HEK293 (cell line): ENCODE results near the gene GLTP.

Source experiments
- CTCF ChIA-PET: fragments of 350-600 bp; formaldehyde crosslinking; extraction: SDS; loops from one replicate; lab custom pipeline; 2021; ENCODE audit warnings: antibody characterized with exemption; lab: Yijun Ruan, JAX
- POLR2A ChIA-PET: fragments of 300-600 bp; formaldehyde crosslinking; extraction: SDS; loops from one replicate; lab custom pipeline; 2020; ENCODE audit warnings: antibody characterized with exemption, inconsistent platforms; lab: Yijun Ruan, JAX
- H3K27ac ChIP-seq: fragments of 200-500 bp; sonication (Bioruptor generic); 2 replicates; pipeline ENCODE4 v1.5.1; 2014; ENCODE audit warnings: low read depth, low read length, control low read depth, inconsistent platforms; ENCODE audit errors: extremely low read depth
- H3K36me3 ChIP-seq, 2 experiments: fragments of 200-500 bp in 1 of 2; sonication (Bioruptor generic) in 1 of 2; 1 replicate in 1 of 2; 2 replicates in 1 of 2; pipeline ENCODE4 v1.5.1; 2014 to 2017; ENCODE audit warnings: inconsistent platforms in 2 of 2, low read length in 2 of 2; ENCODE audit not compliant: control insufficient read depth in 2 of 2, insufficient read depth in 1 of 2
- H3K4me1 ChIP-seq: fragments of 200-500 bp; sonication (Bioruptor generic); 2 replicates; pipeline ENCODE4 v1.5.1; 2014; ENCODE audit warnings: mild to moderate bottlenecking, low read length, inconsistent platforms; ENCODE audit not compliant: control insufficient read depth, insufficient read depth
- H3K4me3 ChIP-seq: 2 replicates; pipeline ENCODE4 v1.5.1; 2011; ENCODE audit warnings: low read depth, mild to moderate bottlenecking, control low read depth, low read length, moderate library complexity
- H3K9me3 ChIP-seq: fragments of 200-500 bp; sonication (Bioruptor generic); 2 replicates; pipeline ENCODE4 v1.5.1; 2014; ENCODE audit warnings: low read depth, low read length, inconsistent platforms; ENCODE audit not compliant: control insufficient read depth, insufficient read depth
- OVOL3 ChIP-seq: fragments of 450-650 bp; formaldehyde crosslinking; IDR thresholded peaks from 2 replicates; pipeline ENCODE4 v1.5.1; 2016; ENCODE audit warnings: missing biosample characterization, missing genetic modification characterization
- PRDM1 ChIP-seq: fragments of 450-650 bp; formaldehyde crosslinking; IDR thresholded peaks from 2 replicates; pipeline ENCODE4; 2016; ENCODE audit warnings: missing biosample characterization, missing genetic modification characterization
- TCF7L2 ChIP-seq: IDR thresholded peaks from 2 replicates; pipeline ENCODE4 v1.6.1; 2011; ENCODE audit warnings: low read depth, mild to moderate bottlenecking, inconsistent platforms, low read length, moderate library complexity, borderline replicate concordance
- ZBTB17 ChIP-seq: fragments of 450-650 bp; formaldehyde crosslinking; IDR thresholded peaks from 2 replicates; pipeline ENCODE4 v1.5.1; 2016; ENCODE audit warnings: missing biosample characterization, missing genetic modification characterization
- ZNF121 ChIP-seq: fragments of 450-650 bp; formaldehyde crosslinking; IDR thresholded peaks from 2 replicates; pipeline ENCODE4 v1.5.1; 2016; ENCODE audit warnings: missing biosample characterization, missing genetic modification characterization
- ZNF26 ChIP-seq: fragments of 450-650 bp; formaldehyde crosslinking; IDR thresholded peaks from 2 replicates; pipeline ENCODE4 v1.5.1; 2016; ENCODE audit warnings: missing biosample characterization, missing genetic modification characterization
- ZNF366 ChIP-seq: fragments of 450-650 bp; formaldehyde crosslinking; conservative IDR thresholded peaks from 2 replicates; pipeline ENCODE4 v1.5.1; 2016; ENCODE audit warnings: missing biosample characterization, missing genetic modification characterization
- ZNF473 ChIP-seq: fragments of 450-650 bp; formaldehyde crosslinking; IDR thresholded peaks from 2 replicates; pipeline ENCODE4 v1.5.1; 2017; ENCODE audit warnings: missing biosample characterization, missing genetic modification characterization
- ZNF704 ChIP-seq: fragments of 450-650 bp; formaldehyde crosslinking; IDR thresholded peaks from 2 replicates; pipeline ENCODE4 v1.5.1; 2016; ENCODE audit warnings: missing biosample characterization, missing genetic modification characterization
- ZSCAN4 ChIP-seq: fragments of 450-650 bp; formaldehyde crosslinking; IDR thresholded peaks from 2 replicates; pipeline ENCODE4 v1.5.1; 2017; ENCODE audit warnings: missing biosample characterization, missing genetic modification characterization

GLTP gene

GRCh38 chr12:109828754-109829511 is 51.4 kb downstream of the GLTP start:
- TF ChIP-seq PRDM1 (tag by site-specific recombination) (no peak), ZNF121 (tag by site-specific recombination) (peak; percentile 85)
- TF ChIP-seq, all 188 proteins: peak for 1
- H3K36me3 ChIP-seq: no peaks in the 10 kb centered on the region
- POLR2A ChIA-PET: interaction anchor here (0.6 to 1.1 kb wide), 2 partner anchors 10 to 12 kb away, joined by 3 read pairs; no protein-coding TSS in a partner anchor
- no peaks in the 10 kb centered on the region for H3K9me3 ChIP-seq
- CTCF ChIA-PET: interaction anchor here (0.5 to 2.7 kb wide), 5 partner anchors 13 to 24 kb away, joined by 3 to 11 read pairs (median 4); no protein-coding TSS in a partner anchor
- no peak overlapping the region for H3K4me3 ChIP-seq
- no peak overlapping the region for H3K27ac ChIP-seq
- no peaks in the 10 kb centered on the region for H3K4me1 ChIP-seq

- ChIA-PET POLR2A (interaction anchor here (0.7 kb wide), 1 partner anchor 73 kb away, joined by 3 read pairs; no protein-coding TSS in a partner anchor), CTCF (interaction anchor here (0.8 to 2.7 kb wide), 4 partner anchors 9 to 23 kb away, joined by 3 to 11 read pairs (median 4); no protein-coding TSS in a partner anchor)
- H3K4me3 ChIP-seq: no peak overlapping the region
- no peaks in the 10 kb centered on the region for H3K4me1 ChIP-seq
- no peaks in the 10 kb centered on the region for H3K9me3 ChIP-seq
- TF ChIP-seq ZNF704 (tag by site-specific recombination) (no peak), ZSCAN4 (tag by site-specific recombination) (peak; percentile 90)
- no peaks in the 10 kb centered on the region for H3K36me3 ChIP-seq
- H3K27ac ChIP-seq: no peak overlapping the region
Observed at GRCh38 chr12:109827566-109828550, 52.5 kb downstream of the GLTP start.

- TF ChIP-seq TCF7L2: no peak
- TF ChIP-seq OVOL3: no peak
- TF ChIP-seq ZNF26: no peak
- TF ChIP-seq ZNF366 (tag by site-specific recombination): 0 out of 2 replicates have a peak, but pooled peaks have one; percentile 12
- TF ChIP-seq ZNF473: no peak
- no peak for TF ChIP-seq ZNF704 (tag by site-specific recombination)
- TF ChIP-seq ZBTB17 (tag by site-specific recombination): no peak
- CTCF ChIA-PET: interaction anchor here (1.0 kb wide), 1 partner anchor 18 kb away, joined by 3 read pairs; no protein-coding TSS in a partner anchor
- Histone ChIP-seq H3K36me3 (no peaks in the 10 kb centered on the region), H3K9me3 (no peaks in the 10 kb centered on the region), H3K4me1 (no peaks in the 10 kb centered on the region), H3K27ac (no peak overlapping the region), H3K4me3 (no peak overlapping the region)
- POLR2A ChIA-PET: no interaction called here
Observed at GRCh38 chr12:109827080-109827479, 53.3 kb downstream of the GLTP start.
